Kidney glomerular epithelial cell (primary cell): ENCODE results near the gene ABCB6.

Source experiments
- DNase-seq: peaks from one replicate; lab custom pipeline; 2025; lab: John Stamatoyannopoulos, UW

The ABCB6 gene

GRCh38 chr2:219184121-219184520, 34.6 kb downstream of the ABCB6 start:
- DNase-seq, result no peak

- DNase-seq, result no peak
Measured at GRCh38 chr2:219183151-219183772, 35.5 kb downstream of the ABCB6 start.

GRCh38 chr2:219182331-219183150, 36.2 kb downstream of the ABCB6 start:
- DNase-seq, result no peak

GRCh38 chr2:219181531-219181930, 37.2 kb downstream of the ABCB6 start:
- no peak for DNase-seq

- DNase-seq, result no peak
Measured at GRCh38 chr2:219180961-219181360, 37.8 kb downstream of the ABCB6 start.

GRCh38 chr2:219179601-219180465, 38.9 kb downstream of the ABCB6 start:
- DNase-seq, result no peak

- DNase-seq, result no peak
Measured at GRCh38 chr2:219178377-219179175, 40.2 kb downstream of the ABCB6 start.

GRCh38 chr2:219177552-219178376, 41.0 kb downstream of the ABCB6 start, which contains the start of gene RETREG2:
TSS of gene RETREG2 (plus strand) at chr2:219178275. CDS start at chr2:219178353, 78 bp downstream.
- peak; percentile 82 for DNase-seq

GRCh38 chr2:219176818-219177551, 41.8 kb downstream of the ABCB6 start, which contains the start of gene CNPPD1:
TSS of gene CNPPD1 (minus strand) at chr2:219176925. CDS start at chr2:219176828, 97 bp downstream.
- DNase-seq, result peak; percentile 80

GRCh38 chr2:219175928-219176817, 42.6 kb downstream of the ABCB6 start:
- DNase-seq, result peak; percentile 58

- no peak for DNase-seq
Measured at GRCh38 chr2:219175486-219175885, 43.3 kb downstream of the ABCB6 start.

- no peak for DNase-seq
Measured at GRCh38 chr2:219174801-219175200, 44.0 kb downstream of the ABCB6 start.

GRCh38 chr2:219174146-219174545, 44.6 kb downstream of the ABCB6 start:
- DNase-seq, result no peak

- no peak for DNase-seq
Measured at GRCh38 chr2:219173176-219173575, 45.6 kb downstream of the ABCB6 start.

GRCh38 chr2:219172231-219173154, 46.3 kb downstream of the ABCB6 start:
- DNase-seq, result no peak

- peak; percentile 42 for DNase-seq
Measured at GRCh38 chr2:219171231-219171651, 47.5 kb downstream of the ABCB6 start.

GRCh38 chr2:219169930-219170654, 48.7 kb downstream of the ABCB6 start, which contains the start of gene SLC23A3:
TSS of gene SLC23A3 (minus strand) at chr2:219170029. CDS start at chr2:219169984, 45 bp downstream.
- no peak for DNase-seq
